T-helper 2 cell (primary cell): ENCODE data around the gene SPRR2B.
"Not testable (repeated sequence)": the region's sequence is repeated elsewhere in the genome, so short reads cannot be mapped to it uniquely, and the experiment has no call there.

ENCODE experiments used
- DNase-seq, 5 experiments: peaks; one replicate each; pipeline versions ENCODE4 v3.0.0 to v3.0.0-alpha.2; 2012 to 2022
- total RNA-seq, 2 donors: gene quantifications; one replicate each; lab custom pipeline; 2026; lab: John Stamatoyannopoulos, UW

Gene SPRR2B
- total RNA-seq, result 0 reads per million in 2 donors

DNA sequence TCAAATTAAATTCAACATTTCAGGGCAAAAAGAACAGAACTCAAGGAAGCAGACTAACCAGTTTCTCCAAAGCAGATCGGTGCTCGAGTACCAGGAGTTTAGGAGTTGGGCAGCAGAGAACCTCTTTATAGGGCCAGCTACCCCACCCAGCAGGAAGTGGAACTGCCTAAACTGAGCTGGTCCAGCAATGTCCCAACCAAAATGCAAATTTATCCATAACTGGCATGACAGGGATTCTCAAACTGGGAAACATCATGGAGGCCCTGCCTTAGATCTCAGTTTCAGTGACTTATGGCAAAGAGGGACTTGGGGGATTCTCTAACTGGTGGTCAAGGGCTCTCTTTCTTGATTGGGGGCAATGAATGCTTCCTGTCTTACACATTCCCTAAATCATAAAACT, at the start of gene SPRR2B:
SPRR2B (minus strand) TSS at position 101 of the 400 bp plus-strand sequence. CDS start 772 bp downstream, outside the sequence.
- no peak for DNase-seq

DNA sequence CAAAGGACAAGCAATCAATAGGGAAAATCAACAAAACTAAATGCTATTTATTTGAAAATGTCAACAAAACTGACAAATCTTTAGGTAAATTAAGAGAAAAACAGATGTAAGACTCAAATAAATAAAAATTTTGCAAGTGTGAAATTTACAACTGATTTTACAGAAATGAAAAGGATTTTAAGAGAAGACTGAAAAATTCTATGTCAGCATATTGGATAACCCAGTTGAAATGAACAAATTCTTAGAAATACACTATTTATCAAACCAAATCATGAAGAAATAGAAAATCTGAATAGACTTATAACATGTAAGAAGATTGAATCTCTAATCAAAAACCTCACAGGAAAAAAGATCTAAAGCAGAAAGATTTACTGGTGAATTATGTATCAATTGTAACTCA, 49.5 kb upstream of the SPRR2B start:
- no peak for DNase-seq

DNA sequence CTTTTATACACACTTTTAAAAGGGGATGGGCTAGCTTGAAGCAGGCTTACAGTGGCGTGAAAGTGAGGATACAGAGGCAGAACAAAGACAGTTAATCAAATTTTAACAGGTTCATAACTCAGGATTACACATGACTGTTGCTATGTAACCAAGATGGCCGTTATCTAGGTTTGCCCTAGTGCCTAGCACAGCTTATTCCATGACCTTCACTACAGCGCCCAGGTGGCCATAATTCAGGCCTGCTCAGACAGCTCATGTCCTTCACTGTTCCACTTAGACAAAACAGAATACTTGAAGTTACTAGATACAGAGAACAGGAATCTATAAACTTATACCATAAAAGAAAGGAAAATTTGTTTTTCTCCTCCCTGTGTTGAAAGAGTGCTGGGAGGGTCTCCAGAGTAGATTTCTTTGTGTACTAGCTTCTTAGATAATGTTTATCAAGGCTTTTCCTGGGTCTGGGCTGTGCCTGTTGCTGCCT, 48.1 kb upstream of the SPRR2B start:
- DNase-seq, result no peak

DNA sequence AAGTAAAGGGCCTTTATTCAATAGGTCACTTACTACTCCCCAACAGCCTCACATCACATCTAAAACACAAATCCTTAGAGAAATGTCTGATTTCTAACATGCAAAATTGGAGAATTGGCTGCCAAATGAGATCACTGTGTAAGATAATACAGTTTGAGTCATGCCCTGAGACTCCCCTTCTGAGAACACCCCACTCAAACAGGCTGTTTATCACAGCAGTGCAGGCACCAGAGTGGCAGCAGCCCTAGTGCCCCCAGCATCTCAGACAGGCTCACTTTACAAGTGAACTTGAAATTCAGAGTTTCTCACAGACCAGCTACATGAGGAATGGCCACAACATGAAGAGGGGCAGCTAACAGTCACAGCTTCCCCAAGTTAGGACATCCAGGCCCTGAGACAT, 43.9 kb upstream of the SPRR2B start:
- not testable (repeated sequence) for DNase-seq

DNA sequence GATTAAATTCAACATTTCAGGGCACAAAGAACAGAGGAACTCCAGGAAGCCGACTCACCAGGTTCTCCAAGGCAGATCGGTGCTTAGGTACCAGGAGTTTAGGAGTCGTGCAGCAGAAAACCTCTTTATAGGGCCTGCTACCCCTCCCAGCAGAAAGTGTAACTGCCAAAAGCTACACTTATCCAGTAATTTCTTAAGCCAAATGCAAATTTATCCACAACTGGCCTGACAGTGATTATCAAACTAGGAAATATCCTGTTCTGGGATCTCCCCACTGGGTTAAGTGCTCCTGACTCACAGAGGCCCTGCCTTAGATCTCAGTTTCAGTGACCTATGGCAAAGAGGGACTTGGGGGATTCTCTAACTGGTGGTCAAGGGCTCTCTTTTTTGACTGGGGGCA, 42.0 kb upstream of the SPRR2B start, which contains the start of gene SPRR2F:
SPRR2F (minus strand) TSS at position 101 of the 400 bp plus-strand sequence. CDS start 783 bp downstream, outside the sequence.
- DNase-seq, result no peak

DNA sequence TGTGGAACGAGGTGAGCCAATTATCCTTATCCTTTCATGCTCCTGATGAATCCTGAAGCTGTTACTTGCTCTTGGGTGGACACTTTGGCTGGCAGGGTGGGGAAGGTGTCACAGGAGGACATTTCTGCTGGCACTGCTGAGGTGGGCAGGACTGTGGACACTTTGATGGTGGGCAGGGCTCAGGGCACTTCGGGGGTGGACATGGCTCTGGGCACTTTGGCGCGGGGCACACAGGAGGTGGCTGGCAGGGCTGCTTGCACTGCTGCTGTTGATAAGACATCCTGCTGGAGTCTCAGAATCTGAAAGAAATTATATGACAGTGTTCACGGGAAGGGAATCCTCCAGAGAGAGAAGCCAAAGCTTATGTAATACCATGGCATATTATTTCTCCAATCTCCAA, 41.0 kb upstream of the SPRR2B start:
- not testable (repeated sequence) for DNase-seq

DNA sequence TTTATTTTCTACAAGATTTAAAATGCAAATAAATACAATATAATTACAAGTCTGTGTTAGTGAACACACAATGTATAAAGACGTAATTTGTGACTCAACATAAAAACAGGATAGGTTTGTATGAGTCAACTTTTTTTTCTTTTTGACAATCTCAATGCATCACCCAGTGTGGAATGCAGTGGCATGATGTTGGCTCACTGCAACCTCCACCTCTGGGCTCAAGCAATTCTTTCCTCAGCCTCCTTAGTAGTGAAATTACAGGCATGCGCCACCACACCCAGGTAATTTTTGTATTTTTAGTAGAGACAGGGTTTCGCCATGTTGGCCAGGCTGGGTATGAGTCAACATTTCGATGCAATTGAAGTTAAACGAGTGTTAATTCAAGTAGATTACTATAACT, 28.8 kb upstream of the SPRR2B start:
- no peak for DNase-seq

DNA sequence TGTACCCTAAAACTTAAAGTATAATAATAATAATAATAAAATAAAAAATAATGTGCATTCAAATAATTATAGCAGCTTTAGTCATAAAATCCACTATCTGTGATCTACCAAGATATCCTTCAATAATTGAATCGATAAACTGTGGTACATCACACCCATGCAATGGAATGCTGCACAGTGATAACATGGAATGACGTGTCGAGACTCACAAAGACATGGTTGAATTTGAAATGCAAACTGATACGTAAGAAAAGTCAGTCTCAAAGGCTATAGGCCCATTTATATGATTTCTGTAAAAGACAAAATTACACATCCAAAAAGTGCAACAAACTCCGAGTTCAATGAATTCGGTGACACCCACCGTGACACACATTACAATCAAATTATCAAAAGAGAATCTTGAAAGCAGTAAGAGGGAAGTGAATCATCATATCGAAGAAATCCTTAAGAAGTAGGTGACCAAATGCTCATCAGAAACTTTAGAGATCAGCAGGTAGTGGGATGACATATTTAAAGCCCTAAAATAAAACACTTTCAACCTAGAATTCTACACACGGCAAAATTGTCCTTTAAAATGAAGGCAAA, 28.1 kb upstream of the SPRR2B start:
- DNase-seq, result no peak

DNA sequence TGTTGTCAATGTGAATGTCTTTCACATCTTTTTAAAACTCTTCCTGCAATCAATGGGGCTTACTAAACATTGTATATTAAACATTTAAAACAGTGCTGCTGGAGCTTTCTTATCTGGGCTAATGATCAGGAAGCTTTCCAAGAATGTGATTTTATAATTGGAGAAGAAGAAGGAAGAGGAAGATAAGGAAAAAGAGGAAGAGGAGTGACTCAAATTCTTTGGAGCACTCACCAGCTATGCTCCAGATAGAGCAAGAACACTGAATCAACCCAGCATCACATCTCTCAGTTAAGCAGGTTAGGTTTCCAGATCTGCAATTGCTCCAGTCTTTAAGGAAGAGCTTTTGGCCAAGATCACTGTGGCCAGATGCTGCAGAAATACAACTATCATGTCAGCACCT, 24.4 kb upstream of the SPRR2B start:
- no peak for DNase-seq

DNA sequence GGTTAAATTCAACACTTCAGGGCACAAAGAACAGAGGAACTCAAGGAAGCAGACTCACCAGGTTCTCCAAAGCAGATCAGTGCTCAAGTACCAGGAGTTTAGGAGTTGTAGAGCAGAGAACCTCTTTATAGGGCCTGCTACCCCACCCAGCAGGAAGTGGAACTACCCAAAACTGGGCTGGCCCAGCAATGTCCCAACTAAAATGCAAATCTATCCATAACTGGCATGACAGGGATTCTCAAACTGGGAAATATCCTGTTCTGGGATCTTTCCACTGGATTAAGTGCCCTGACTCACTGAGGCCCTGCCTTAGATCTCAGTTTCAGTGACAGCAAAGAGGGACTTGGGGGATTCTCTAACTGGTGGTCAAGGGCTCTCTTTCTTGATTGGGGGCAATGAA, 23.0 kb upstream of the SPRR2B start, which contains the start of gene SPRR2E:
SPRR2E (minus strand) TSS at position 101 of the 400 bp plus-strand sequence. CDS start 775 bp downstream, outside the sequence.
- DNase-seq, result no peak

DNA sequence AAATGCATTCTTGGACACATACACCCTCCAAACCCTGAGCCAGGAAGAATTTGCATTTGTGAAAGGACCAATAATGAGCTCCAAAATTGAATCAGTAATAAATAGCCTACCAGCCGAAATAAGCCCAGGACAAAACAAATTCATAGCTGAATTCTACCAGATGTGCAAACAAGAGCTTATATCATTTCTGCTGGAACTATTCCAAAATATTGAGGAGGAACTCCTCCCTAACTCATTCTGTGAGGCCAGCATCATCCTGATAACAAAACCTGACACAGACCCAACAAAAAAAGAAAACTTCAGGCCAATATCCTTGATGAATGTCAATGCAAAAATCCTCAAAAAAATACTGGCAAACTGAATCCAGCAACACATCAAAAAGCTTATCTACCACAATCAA, 16.2 kb upstream of the SPRR2B start:
- DNase-seq, result no peak

DNA sequence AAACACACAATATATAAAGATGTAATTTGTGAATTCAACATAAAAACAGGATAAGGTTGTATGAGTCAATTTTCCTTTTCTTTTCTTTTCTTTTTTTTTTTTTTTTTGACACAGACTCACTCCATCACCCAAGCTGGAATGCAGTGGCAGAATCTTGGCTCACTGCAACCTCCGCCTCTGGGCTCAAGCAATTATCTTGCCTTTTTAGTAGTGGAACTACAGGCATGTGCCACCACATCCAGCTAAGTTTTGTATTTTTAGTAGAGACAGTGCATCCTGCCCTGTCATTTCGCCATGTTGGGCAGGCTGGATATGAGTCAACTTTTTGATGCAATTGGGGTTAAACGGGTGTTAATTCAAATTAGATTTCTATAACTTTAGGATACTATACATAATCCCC, 10.3 kb upstream of the SPRR2B start:
- no peak for DNase-seq

DNA sequence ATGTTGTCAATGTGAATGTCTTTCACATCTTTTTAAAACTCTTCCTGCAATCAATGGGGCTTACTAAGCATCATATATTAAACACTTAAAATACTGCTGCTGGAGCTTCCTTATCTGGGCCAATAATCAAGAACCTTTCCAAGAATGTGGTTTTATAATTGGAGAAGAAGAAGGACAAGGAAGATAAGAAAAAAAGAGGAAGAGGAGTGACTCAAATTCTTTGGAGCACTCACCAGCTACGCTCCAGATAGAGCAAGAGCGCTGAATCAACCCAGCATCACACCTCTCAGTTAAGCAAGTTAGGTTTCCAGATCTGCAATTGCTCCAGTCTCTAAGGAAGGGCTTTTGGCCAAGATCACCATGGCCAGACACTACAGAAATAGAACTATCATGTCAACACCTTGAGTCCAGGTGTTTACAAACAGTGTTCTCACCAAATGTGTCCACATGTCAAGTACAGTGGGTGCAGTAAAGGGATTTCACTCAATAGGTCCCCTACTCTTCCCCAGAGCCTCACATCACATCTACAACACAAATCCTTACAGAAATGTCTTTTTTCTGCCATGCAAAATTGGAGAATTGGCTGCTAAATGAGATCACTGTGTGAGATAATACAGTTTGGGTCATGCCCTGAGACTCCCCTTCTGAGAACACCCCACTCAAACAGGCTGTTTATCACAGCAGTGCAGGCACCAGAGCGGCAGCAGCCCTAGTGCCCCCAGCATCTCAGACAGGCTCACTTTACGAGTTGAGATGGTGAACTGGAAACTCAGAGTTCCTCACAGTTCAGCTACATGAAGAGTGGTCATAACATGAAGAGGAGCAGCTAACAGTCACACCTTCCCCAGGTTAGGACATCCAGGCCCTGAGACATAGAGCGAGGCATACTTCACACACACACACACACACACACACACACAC, 1.7 kb upstream of the SPRR2B start:
- DNase-seq, result no peak

DNA sequence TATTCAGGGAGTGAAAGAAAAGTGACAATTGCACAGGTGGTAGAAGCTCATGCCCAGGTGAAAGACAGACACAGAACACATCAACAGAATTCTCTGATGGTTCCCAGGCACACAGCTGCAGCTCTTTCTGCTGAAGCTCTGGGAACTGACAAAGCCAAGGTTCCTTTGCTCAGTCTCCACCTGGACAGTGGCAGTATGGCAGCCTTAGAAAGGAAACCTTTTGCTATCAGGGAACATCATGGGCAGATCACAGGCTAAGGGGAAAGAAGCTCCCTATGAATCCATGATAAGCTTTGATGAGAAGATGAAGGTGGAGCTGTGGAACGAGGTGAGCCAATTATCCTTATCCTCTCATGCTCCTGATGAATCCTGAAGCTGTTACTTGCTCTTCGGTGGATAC, 1.2 kb downstream of the SPRR2B start:
- no peak for DNase-seq

DNA sequence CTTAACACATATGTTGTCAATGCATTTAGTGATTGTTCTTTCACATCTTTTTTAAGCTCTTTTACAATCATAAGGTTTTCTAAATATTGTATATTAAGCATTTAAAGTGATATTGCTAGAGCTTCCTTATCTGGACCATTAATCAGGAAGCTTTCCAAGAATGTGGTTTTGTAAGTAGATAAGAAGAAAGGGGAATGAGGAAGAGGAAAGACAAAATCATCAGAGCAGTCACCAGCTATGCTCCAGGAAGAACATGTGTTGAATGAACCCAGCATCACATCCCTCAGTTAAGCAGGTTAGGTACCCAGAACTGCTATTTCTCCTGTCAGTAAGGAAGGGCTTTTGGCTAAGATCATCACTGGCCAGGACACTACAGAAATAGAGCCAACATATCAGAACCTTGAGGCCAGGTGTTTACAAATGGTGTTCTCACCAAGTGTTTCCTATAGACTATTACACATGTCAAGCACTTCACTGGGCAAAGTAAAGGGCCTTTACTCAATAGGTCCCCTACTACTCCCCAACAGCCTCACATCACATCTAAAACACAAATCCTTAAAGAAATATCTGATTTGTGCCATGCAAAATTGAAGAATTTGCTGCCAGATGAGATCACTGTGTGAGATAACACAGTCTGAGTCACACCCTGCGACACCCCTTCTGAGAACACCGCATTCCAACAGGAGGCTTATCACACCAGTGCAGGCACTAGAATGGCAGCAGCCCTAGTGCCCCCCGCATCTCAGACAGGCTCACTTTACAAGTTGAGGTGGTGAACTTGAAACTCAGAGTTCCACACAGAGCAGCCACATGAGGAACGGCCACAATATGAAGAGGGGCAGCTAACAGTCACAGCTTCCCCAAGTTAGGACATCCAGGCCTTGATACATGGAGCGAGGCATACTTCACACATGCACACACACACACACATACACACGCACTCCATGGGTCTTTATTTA, 12.3 kb downstream of the SPRR2B start:
- no peak for DNase-seq

DNA sequence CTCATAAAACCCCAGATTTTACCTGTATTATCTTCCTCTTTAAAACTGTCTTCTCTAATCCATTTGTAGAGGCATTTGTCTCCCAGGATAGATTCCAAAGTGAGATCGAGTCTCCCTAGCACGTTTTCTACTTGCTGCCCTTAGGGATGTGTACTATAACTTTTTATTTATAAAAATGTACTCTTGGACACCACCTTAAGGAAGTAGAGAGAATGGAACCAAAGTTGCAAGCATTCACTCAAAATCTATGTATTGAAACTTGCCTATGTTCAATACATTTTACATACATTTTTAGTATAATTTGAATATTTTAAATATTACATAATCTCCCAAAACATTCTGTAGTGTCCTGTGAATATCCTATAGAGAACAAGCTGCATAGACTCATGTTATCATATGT, 13.3 kb downstream of the SPRR2B start:
- no peak for DNase-seq

DNA sequence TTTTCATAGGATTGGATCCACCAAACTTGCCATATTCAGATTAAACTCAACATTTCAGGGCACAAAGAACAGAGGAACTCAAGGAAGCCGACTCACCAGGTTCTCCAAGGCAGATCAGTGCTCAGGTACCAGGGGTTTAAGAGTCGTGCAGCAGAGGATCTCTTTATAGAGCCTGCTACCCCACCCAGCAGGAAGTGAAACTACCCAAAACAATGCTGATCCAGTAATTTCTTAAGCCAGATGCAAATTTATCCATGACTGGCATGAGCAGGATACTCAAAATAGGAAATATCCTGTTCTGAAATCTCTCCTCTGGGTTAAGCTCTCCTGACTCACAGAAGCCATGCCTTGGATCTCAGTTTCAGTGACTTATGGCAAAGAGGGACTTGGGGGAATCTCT, 14.0 kb downstream of the SPRR2B start, which contains the start of gene SPRR2A:
SPRR2A (minus strand) TSS at position 138 of the 400 bp plus-strand sequence. CDS start 777 bp downstream, outside the sequence.
- no peak for DNase-seq

DNA sequence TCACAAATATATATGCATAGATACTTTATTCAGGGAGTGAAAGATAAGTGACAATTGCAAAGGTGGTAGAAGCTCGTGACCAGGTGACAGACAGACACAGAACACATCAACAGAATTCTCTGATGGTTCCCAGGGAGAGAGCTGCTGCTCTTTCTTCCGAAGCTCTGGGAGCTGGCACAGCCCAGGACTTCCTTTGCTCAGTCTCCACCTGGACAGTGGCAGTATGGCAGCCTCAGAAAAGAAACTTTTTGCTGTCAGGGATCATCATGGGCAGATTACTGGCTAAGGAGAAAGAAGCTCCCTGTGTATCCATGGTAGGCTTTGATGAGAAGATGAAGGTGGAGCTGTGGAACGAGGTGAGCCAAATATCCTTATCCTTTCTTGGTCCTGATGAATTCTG, 15.3 kb downstream of the SPRR2B start:
- not testable (repeated sequence) for DNase-seq

DNA sequence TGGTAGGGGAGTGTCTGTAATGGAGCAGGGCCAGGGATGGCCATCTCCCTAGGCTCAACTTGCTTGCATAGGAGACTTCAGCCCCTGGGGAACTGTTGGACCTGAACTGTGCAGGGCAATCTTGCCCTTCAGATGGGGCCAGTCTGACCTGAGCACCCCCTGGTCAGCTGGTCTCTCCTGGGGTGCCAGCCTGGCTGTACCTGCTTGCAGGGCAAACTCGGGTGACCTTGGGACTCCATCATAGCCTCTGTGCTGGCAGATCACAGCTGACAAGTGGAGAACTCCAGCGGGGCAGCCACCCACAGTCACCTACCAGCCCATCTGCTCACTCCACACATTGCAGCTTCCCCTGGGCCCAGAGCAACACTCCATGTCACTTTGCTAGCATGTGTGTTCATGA, 22.2 kb downstream of the SPRR2B start:
- DNase-seq, result no peak

DNA sequence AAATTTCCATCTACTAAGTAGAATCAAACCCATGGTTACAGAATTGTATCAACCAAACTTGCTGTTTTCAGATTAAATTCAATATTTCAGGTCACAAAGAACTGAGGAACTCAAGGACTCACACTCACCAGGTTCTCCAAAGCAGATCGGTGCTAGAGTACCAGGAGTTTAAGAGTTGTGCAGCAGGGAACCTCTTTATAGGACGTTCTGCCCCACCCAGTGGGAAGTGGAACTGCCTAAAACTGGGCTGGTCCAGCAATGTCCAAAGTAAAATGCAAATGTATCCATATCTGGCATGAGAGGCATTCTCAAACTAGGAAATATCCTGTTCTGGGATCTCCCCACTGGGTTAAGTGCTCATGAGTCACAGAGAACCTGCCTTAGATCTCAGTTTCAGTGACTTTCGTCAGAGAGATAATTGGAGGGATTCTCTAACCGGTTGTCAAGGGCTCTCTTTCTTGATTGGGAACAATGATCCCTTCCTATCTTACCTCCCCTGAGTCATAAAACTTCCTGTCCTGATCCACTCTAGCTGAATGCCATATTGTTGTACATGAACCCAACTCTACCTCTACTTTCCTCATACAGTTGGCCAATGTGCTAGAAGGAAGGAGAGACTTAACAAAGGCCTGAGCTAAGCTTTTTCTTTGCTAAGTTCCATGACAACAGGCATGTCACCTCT, 30.3 kb downstream of the SPRR2B start, which contains the start of gene SPRR2D:
SPRR2D (minus strand) TSS at position 171 of the 682 bp plus-strand sequence. CDS start 774 bp downstream, outside the sequence.
- DNase-seq, result no peak

DNA sequence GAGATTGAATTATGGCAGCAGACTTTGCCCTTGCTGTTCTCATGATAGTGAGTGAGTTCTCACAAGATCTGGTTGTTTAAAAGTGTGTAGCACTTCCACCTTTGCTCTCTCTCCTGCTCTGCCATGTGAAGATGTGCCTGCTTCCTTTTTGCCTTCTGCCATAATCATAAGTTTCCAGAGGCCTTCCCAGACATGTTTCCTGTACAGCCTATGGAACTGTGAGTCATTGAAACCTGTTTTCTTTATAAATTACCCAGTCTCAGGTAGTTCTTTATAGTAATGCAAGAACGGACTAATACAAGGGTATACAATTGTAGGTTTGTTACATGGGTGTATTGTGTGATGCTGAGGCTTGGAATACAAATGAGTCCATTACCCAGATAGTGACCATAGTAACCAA, 36.2 kb downstream of the SPRR2B start:
- DNase-seq, result no peak
